Measurements from ENCODE around the gene SLC25A51. TPM values are rescaled to one million over a fixed set of nuclear protein-coding genes. Genes with fewer than 3 reads are reported as not detected.

Gene SLC25A51
- total and polyA plus RNA-seq, 2 experiments from 2014 or later = 10.4 to 29.2 TPM

DNA sequence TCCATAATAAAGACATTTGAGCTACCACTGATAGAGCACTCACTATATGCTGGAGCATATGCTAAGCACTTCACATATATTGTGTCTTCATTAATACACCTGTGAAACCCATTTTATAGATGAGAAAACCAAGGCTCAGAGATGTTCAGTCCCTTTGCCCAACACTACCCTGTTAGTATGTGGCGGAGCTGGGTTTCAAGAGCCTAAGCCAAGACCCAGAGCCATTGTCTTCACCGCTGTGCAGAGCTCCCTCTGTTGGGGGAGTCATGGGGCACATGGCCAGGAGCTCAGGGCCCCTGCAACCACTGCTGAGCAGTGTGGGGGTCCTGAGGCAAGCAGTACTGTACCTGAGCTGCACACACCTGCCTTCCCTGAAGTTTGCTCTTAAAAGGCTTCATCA is 37.3 kb upstream of the SLC25A51 start:
- Histone ChIP-seq H3K36me3 (replicated peaks; ENCODE audit: insufficient read depth, low read depth) (no peaks in the 10 kb centered on the region), H3K4me2 (no peak overlapping the region), H2AFZ (no peak overlapping the region), H4K20me1 (ENCODE audit: insufficient read depth, poor library complexity, severe bottlenecking) (no peaks in the 10 kb centered on the region), H3K9me2 (replicated peaks; ENCODE audit: insufficient read depth) (no peaks in the 10 kb centered on the region), H3K27me3 (no peaks in the 10 kb centered on the region), H3K9me3 (ENCODE audit: low read depth) (no peaks in the 10 kb centered on the region), H3K4me3 (no peak overlapping the region), H3K4me1 (ENCODE audit: insufficient read depth) (peaks cover 68% of the 10 kb centered on the region), H3K79me2 (peaks cover 5% of the 10 kb centered on the region), H3K27ac (no peak overlapping the region)
- no peak for DNase-seq (ENCODE audit: low spot score)
- TF ChIP-seq EZH2 (IDR thresholded peaks at IDR 0.05; ENCODE audit: borderline replicate concordance) (no peak), EZH2phosphoT487 (IDR thresholded peaks at IDR 0.05; ENCODE audit: low read depth, severe bottlenecking, unreplicated experiment) (no peak)
- TF ChIP-seq, protein P1, sequence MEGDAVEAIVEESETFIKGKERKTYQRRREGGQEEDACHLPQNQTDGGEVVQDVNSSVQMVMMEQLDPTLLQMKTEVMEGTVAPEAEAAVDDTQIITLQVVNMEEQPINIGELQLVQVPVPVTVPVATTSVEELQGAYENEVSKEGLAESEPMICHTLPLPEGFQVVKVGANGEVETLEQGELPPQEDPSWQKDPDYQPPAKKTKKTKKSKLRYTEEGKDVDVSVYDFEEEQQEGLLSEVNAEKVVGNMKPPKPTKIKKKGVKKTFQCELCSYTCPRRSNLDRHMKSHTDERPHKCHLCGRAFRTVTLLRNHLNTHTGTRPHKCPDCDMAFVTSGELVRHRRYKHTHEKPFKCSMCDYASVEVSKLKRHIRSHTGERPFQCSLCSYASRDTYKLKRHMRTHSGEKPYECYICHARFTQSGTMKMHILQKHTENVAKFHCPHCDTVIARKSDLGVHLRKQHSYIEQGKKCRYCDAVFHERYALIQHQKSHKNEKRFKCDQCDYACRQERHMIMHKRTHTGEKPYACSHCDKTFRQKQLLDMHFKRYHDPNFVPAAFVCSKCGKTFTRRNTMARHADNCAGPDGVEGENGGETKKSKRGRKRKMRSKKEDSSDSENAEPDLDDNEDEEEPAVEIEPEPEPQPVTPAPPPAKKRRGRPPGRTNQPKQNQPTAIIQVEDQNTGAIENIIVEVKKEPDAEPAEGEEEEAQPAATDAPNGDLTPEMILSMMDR (IDR thresholded peaks at IDR 0.05; ENCODE audit: poor library complexity) = no peak
- 95% methylated on average over 2 of the region's 2 CpGs for WGBS (ENCODE audit: low lambda C conversion rate, missing lambda C conversion rate)

DNA sequence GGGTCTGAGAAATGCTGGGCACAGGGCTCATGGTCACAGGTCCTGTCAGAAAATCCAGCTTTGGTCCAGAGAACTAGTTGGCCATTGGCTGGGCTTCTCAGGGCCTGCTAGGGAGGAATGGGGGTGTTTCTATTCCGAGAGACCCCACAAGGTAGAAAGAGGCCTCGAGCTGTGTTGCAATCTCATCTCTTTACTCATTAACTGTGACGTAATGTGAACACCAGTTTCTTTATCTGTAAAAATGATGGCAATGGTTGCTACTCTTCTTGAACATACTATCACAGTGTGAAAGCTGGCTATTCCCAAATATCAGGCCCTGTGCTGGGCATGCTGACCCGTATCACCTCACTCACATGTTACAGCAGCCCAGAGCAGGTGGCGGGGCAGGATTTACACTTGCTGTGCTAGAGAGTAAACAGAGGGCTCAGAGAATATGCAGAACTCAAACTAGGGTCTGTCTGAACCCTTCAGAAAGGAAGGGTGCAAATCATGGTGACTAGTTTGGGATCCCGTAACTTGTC is 35.7 kb upstream of the SLC25A51 start:
- TF ChIP-seq EZH2phosphoT487 (IDR thresholded peaks at IDR 0.05; ENCODE audit: low read depth, severe bottlenecking, unreplicated experiment) (no peak), EZH2 (IDR thresholded peaks at IDR 0.05; ENCODE audit: borderline replicate concordance) (no peak)
- TF ChIP-seq, protein P1 (IDR thresholded peaks at IDR 0.05; ENCODE audit: poor library complexity) = no peak
- Histone ChIP-seq H3K27ac (peak overlapping the region; percentile 77), H3K4me2 (peak overlapping the region; percentile 28), H3K4me3 (no peak overlapping the region), H3K36me3 (replicated peaks; ENCODE audit: insufficient read depth, low read depth) (no peaks in the 10 kb centered on the region), H3K27me3 (no peaks in the 10 kb centered on the region), H3K9me2 (replicated peaks; ENCODE audit: insufficient read depth) (no peaks in the 10 kb centered on the region), H3K4me1 (ENCODE audit: insufficient read depth) (peaks cover 60% of the 10 kb centered on the region), H3K9me3 (ENCODE audit: low read depth) (no peaks in the 10 kb centered on the region), H4K20me1 (ENCODE audit: insufficient read depth, poor library complexity, severe bottlenecking) (no peaks in the 10 kb centered on the region), H3K79me2 (peaks cover 5% of the 10 kb centered on the region), H2AFZ (no peak overlapping the region)
- DNase-seq (ENCODE audit: low spot score) = no peak
- WGBS (ENCODE audit: low lambda C conversion rate, missing lambda C conversion rate) = 73% methylated on average over 6 of the region's 6 CpGs

DNA sequence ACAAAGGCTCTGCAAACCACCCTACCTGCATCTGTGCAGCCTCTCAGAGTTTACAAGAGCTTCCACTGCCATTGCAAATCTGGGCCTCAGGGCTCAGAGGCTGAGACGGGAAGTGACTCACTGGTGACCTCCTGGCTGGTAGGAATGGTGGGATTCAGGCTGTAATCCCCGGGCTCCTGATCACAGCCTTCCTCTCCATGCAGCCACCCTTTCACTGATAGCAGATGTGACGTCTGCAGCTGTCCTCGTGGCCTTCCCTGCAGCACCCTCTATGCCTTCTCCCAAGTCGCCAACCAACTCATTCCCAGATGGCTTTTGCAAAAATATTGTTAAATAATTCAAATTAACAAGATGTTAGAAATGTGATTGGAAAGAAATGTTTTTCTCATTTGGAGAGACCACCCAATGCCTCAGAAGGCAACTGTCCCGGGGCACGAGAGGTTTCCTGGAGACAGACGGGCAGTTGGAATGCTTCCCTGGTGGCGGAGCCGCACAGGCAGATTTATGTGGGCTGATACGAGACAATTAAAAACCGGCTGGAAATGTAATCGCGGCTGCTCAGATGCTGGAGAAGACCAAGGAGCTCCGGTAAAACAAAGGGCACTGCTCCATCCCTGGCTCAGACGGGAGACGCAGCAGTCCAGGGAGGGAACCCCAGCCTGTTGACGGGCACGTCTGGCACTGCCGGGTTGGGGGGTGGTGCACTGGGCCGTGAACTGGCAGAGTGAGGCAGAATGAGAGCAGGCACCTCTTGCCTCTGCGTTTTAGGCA is 34.4 kb upstream of the SLC25A51 start:
- no peak overlapping the region for H3K4me3 ChIP-seq
- H3K9me3 ChIP-seq (ENCODE audit: low read depth) = no peaks in the 10 kb centered on the region
- WGBS (ENCODE audit: low lambda C conversion rate, missing lambda C conversion rate) = 43% methylated on average over 22 of the region's 22 CpGs
- TF ChIP-seq EZH2phosphoT487 (IDR thresholded peaks at IDR 0.05; ENCODE audit: low read depth, severe bottlenecking, unreplicated experiment) (no peak), EZH2 (IDR thresholded peaks at IDR 0.05; ENCODE audit: borderline replicate concordance) (no peak)
- TF ChIP-seq, protein P1 (IDR thresholded peaks at IDR 0.05; ENCODE audit: poor library complexity) = no peak
- DNase-seq (ENCODE audit: low spot score) = peak; percentile 56
- no peak overlapping the region for H2AFZ ChIP-seq
- peak overlapping the region; percentile 28 for H3K4me2 ChIP-seq
- peaks cover 5% of the 10 kb centered on the region for H3K79me2 ChIP-seq
- H3K4me1 ChIP-seq (ENCODE audit: insufficient read depth) = peaks cover 49% of the 10 kb centered on the region
- H3K9me2 ChIP-seq (replicated peaks; ENCODE audit: insufficient read depth) = no peaks in the 10 kb centered on the region
- no peaks in the 10 kb centered on the region for H3K36me3 ChIP-seq (replicated peaks; ENCODE audit: insufficient read depth, low read depth)
- H3K27me3 ChIP-seq = no peaks in the 10 kb centered on the region
- peak overlapping the region; percentile 77 for H3K27ac ChIP-seq
- H4K20me1 ChIP-seq (ENCODE audit: insufficient read depth, poor library complexity, severe bottlenecking) = no peaks in the 10 kb centered on the region
